Adrenal gland (tissue), 12 donors: ENCODE data around the gene TMEM121. TPM values are rescaled to one million over a fixed set of nuclear protein-coding genes. Genes with fewer than 3 reads are reported as not detected.
"Not testable (repeated sequence)": the region's sequence is repeated elsewhere in the genome, so short reads cannot be mapped to it uniquely, and the experiment has no call there.

Source experiments
- DNase-seq, 7 donors: peaks; one replicate each; pipeline ENCODE4 v3.0.0-alpha.2; 2019 to 2020
- H3K27ac ChIP-seq, 5 donors: fragments of 200-600 bp; sonication (generic) in 4 of 5; 1 replicate in 3 of 5; 2 replicates in 2 of 5; pipeline versions ENCODE4 v1.5.1 to v1.8.0; 2016 to 2020; ENCODE audit warnings: mild to moderate bottlenecking in 1 of 5
- H3K27me3 ChIP-seq: fragments of 200-600 bp; 2 replicates; pipeline ENCODE4 v1.8.0; 2021
- H3K36me3 ChIP-seq, 2 donors: fragments of 200-600 bp; replicated peaks in 1 of 2; 1 replicate in 1 of 2; 2 replicates in 1 of 2; pipeline versions ENCODE4 v1.5.1 to v1.8.0; 2018 to 2022
- H3K4me1 ChIP-seq, 2 donors: fragments of 200-600 bp; replicated peaks in 1 of 2; 1 replicate in 1 of 2; 2 replicates in 1 of 2; pipeline versions ENCODE4 v1.5.1 to v1.8.0; 2018 to 2021
- H3K4me3 ChIP-seq, 4 donors: fragments of 200-600 bp; sonication (generic) in 3 of 4; one replicate each; pipeline ENCODE4 v1.5.1; 2016 to 2018
- H3K9me3 ChIP-seq, 3 donors: fragments of 200-600 bp; sonication (generic) in 1 of 3; replicated peaks in 1 of 3; 1 replicate in 2 of 3; 2 replicates in 1 of 3; pipeline versions ENCODE4 v1.5.1 to v1.8.0; 2016 to 2021
- CTCF ChIP-seq, 6 experiments: fragments of 450-650 bp in 4 of 6; fragments of 200-600 bp in 2 of 6; sonication (generic) in 1 of 6; IDR thresholded peaks; 1 replicate in 5 of 6; 2 replicates in 1 of 6; pipeline versions ENCODE4 v1.5.1 to v1.8.0; 2016 to 2021; ENCODE audit warnings: antibody characterized with exemption in 6 of 6, mild to moderate bottlenecking in 2 of 6, moderate library complexity in 1 of 6
- POLR2A ChIP-seq, 2 donors: fragments of 450-650 bp; IDR thresholded peaks; one replicate each; pipeline ENCODE4 v1.6.1; 2017; ENCODE audit warnings: antibody characterized with exemption in 2 of 2, mild to moderate bottlenecking in 2 of 2, moderate library complexity in 1 of 2
- WGBS, 4 donors: extraction: QIAGEN DNeasy Blood & Tissue Kit in 2 of 4; methylation state at CpG; one replicate each; pipeline versions ENCODE4 v1.1.5 to v1.1.7; 2013 to 2017; 5-methylcytosine and 5-hydroxymethylcytosine counted together
- intact Hi-C, 2 donors: fragments of 100-400 bp; cut with DNase I; formaldehyde crosslinking; loops; one replicate each; pipeline versions ENCODE4 v1.14.1 to v1.15.0; 2022 to 2023
- polyA plus RNA-seq, 3 donors: library from polyadenylated mRNA; stranded (reverse); fragments of 200-250 nt in 2 of 3; fragments of 350-450 nt in 1 of 3; fragmentation: Illumina TruSeq in 1 of 3; extraction: RNeasy Lipid Tissue Mini Kit (QIAGEN cat#74804) in 1 of 3; gene quantifications; one replicate each; pipeline ENCODE4 v1.2.3, GENCODE V29; 2013 to 2014
- total RNA-seq, 9 donors: library from RNA; depleted of rRNA in 4 of 9; stranded (reverse); fragments of >200 nt in 4 of 9; fragments of 120-200 nt in 1 of 9; fragmentation: NEBNext Ultra II Directional in 1 of 9; extraction: Animal tissue kit (Norgen Biotek cat#: 25700) in 1 of 9; gene quantifications; one replicate each; pipeline versions ENCODE4 v1.1.0 to v1.2.4, GENCODE V29; 2013 to 2023
- donor health status: healthy with polysubstance abuse.
- donor health status: Bipolar disorder and iron deficiency.
- donor health status: DM: yes; HTN: yes; CAD: no.
- donor health status: DM: no; HTN: no; CAD: no.
- donor health status: DM: no; HTN: no; CAD: no.
- donor health status: DM: yes; HTN: yes; CAD: no.

The TMEM121 gene
- total and polyA plus RNA-seq, 12 donors = 0.78 to 12.1 (median 1.7) TPM; not detected in 1

DNA sequence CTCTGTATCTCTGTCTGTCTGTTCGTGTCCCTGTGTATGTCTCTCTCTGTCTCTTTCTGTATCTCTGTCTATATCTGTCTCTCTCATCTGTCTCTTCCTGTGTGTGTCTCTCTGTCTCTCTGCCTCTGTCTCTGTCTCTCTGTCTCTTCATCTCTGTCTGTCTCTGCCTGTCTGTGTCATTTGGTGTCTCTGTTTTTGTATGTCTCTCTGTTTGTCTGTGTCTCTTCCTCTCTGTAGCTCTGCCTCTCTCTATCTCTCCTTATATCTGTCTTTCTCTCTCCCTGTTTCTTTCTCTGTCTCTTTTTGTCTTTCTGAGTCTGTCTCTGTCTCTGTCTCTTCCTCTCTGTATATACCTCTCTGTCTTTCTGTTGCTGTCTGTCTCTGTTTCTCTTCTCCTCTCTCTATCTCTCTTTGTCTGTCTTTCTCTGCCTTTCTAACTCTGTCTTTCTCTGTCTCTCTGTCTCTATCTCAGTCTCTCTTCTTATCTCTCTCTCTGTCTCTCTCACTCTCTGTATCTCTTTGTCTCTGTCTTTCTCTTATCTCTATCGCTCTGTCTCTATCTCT lies 50.2 kb downstream of the TMEM121 start:
- TF ChIP-seq POLR2A (IDR thresholded peaks at IDR 0.05) = no peak
- H3K27ac ChIP-seq = no peak overlapping the region
- no peaks in the 10 kb centered on the region for H3K9me3 ChIP-seq
- no peaks in the 10 kb centered on the region for H3K4me1 ChIP-seq
- intact Hi-C loops = no loop called here
- no peak overlapping the region for H3K4me3 ChIP-seq
- 77 to 86% (median 80%) methylated on average over 2 of the region's 2 CpGs for WGBS, 4 donors
- no peaks in the 10 kb centered on the region for H3K27me3 ChIP-seq
- no peaks in the 10 kb centered on the region for H3K36me3 ChIP-seq
- no peak for DNase-seq

DNA sequence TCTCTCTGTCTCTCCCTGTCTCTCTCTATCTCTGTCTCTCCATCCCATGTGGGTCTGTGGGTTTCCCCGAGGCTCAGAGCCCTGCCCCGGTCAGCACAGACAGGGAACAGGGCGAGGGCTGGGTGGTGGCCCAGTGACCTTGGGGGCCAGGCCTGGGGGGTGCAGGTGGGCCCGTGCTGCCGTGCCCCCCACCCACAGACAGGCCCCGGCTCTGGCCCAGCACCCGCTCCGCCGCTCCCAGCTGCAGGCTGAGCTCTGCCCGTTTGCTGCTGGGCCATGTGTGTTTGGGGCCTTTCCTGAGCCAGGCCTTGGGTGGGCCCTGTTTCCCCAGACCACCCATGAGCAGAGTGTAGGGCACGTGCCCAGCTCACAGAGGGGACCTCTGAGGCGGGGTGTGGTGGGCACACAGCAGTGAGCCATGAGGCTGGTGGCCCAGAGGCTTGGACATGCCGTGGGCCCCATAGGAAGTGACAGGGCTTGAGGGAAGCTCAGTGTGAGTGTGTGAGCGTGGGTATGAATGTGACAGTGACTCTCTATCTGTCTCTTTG lies 51.0 kb downstream of the TMEM121 start:
- WGBS, 4 donors = 74 to 88% (median 78%) methylated on average over 7 to 14 of the region's 14 CpGs
- no peaks in the 10 kb centered on the region for H3K4me1 ChIP-seq
- TF ChIP-seq POLR2A (IDR thresholded peaks at IDR 0.05) = no peak
- TF ChIP-seq CTCF (IDR thresholded peaks at IDR 0.05) = no peak
- H3K36me3 ChIP-seq = no peaks in the 10 kb centered on the region
- intact Hi-C loops = no loop called here
- no peak overlapping the region for H3K4me3 ChIP-seq
- no peak for DNase-seq
- H3K27ac ChIP-seq = no peak overlapping the region
- H3K9me3 ChIP-seq = no peaks in the 10 kb centered on the region
- no peaks in the 10 kb centered on the region for H3K27me3 ChIP-seq

GRCh38 chr14:105578070-105578469 lies 51.7 kb downstream of the TMEM121 start:
- intact Hi-C loops = no loop called here
- no peaks in the 10 kb centered on the region for H3K36me3 ChIP-seq
- H3K4me3 ChIP-seq = no peak overlapping the region
- no peaks in the 10 kb centered on the region for H3K4me1 ChIP-seq
- H3K27me3 ChIP-seq = no peaks in the 10 kb centered on the region
- TF ChIP-seq POLR2A (IDR thresholded peaks at IDR 0.05) (no peak), CTCF (IDR thresholded peaks at IDR 0.05) (no peak)
- no peaks in the 10 kb centered on the region for H3K9me3 ChIP-seq
- no peak overlapping the region for H3K27ac ChIP-seq
- no peak for DNase-seq

GRCh38 chr14:105579221-105579620 lies 52.8 kb downstream of the TMEM121 start:
- H3K36me3 ChIP-seq, H3K27me3 ChIP-seq, DNase-seq, intact Hi-C loops, H3K4me3 ChIP-seq, H3K27ac ChIP-seq, H3K9me3 ChIP-seq, H3K4me1 ChIP-seq: not testable (repeated sequence)
- WGBS, 4 donors = 85% methylated on average over 5 of the region's 15 CpGs; no CpG with 5 or more reads in 3 of the 4 donors

Other genes starting within 250 kb of the TMEM121 start
- 10 to 100 TPM; 14.0 to 96.9 (median 39.2) TPM for gene BRF1, start 225.6 kb upstream of the TMEM121 start, total RNA-seq
- 10 to 100 TPM; 20.0 to 94.3 (median 35.8) TPM for gene BRF1, start 225.6 kb upstream of the TMEM121 start, polyA plus RNA-seq
- 100 to 1,000 TPM in 3 of 9 donors, 10 to 100 TPM in 6; 19.5 to 112 (median 71.5) TPM for gene PACS2, start 211.8 kb upstream of the TMEM121 start, total RNA-seq
- 100 to 1,000 TPM in 1 of 3 donors, 10 to 100 TPM in 2; 20.4 to 221 (median 94.2) TPM for gene PACS2, start 211.8 kb upstream of the TMEM121 start, polyA plus RNA-seq
- 1 to 10 TPM in 4 of 9 donors, under 1 TPM in 2, not detected in 3; 0.17 to 2.8 (median 1.2) TPM for gene TEX22, start 128.0 kb upstream of the TMEM121 start, total RNA-seq
- under 1 TPM; 0.20 to 0.38 (median 0.24) TPM for gene TEX22, start 128.0 kb upstream of the TMEM121 start, polyA plus RNA-seq
- 100 to 1,000 TPM in 2 of 9 donors, 10 to 100 TPM in 7; 26.8 to 102 (median 58.8) TPM for gene MTA1, start 106.8 kb upstream of the TMEM121 start, total RNA-seq
- 100 to 1,000 TPM in 2 of 3 donors, 10 to 100 TPM in 1; 11.8 to 270 (median 142) TPM for gene MTA1, start 106.8 kb upstream of the TMEM121 start, polyA plus RNA-seq
- gene CRIP2, start 51.8 kb upstream of the TMEM121 start, total RNA-seq = 10 to 100 TPM; 20.7 to 90.6 (median 50.9) TPM
- 100 to 1,000 TPM in 2 of 3 donors, 1 to 10 TPM in 1; 5.9 to 193 (median 141) TPM for gene CRIP2, start 51.8 kb upstream of the TMEM121 start, polyA plus RNA-seq
- 10 to 100 TPM in 3 of 9 donors, 1 to 10 TPM in 6; 1.9 to 20.0 (median 9.1) TPM for gene CRIP1, start 39.7 kb upstream of the TMEM121 start, total RNA-seq
- gene CRIP1, start 39.7 kb upstream of the TMEM121 start, polyA plus RNA-seq = 100 to 1,000 TPM in 1 of 3 donors, 10 to 100 TPM in 1, 1 to 10 TPM in 1; 5.9 to 157 (median 80.3) TPM
- gene TEDC1, start 35.3 kb upstream of the TMEM121 start, total RNA-seq = 1 to 10 TPM; 1.4 to 6.2 (median 3.3) TPM
- gene TEDC1, start 35.3 kb upstream of the TMEM121 start, polyA plus RNA-seq = 10 to 100 TPM in 2 of 3 donors, under 1 TPM in 1; 0.24 to 19.1 (median 12.7) TPM